Suprapubic skin (tissue), 4 donors: ENCODE measurements around the gene UBXN10. TPM values are rescaled to one million over a fixed set of nuclear protein-coding genes. Genes with fewer than 3 reads are reported as not detected.

Source experiments
- DNase-seq, 2 donors: peaks; one replicate each; pipeline ENCODE4 v3.0.0-alpha.2; 2019; ENCODE audit warnings: low spot score in 2 of 2
- H3K27ac ChIP-seq: fragments of 200-600 bp; sonication (generic); one replicate; pipeline ENCODE4 v1.5.1; 2019
- H3K27me3 ChIP-seq: fragments of 200-600 bp; sonication (generic); one replicate; pipeline ENCODE4 v1.5.1; 2019
- H3K36me3 ChIP-seq: fragments of 200-600 bp; sonication (generic); one replicate; pipeline ENCODE4 v1.5.1; 2019
- H3K4me1 ChIP-seq: fragments of 200-600 bp; sonication (generic); one replicate; pipeline ENCODE4 v1.5.1; 2019
- H3K4me3 ChIP-seq: fragments of 200-600 bp; sonication (generic); one replicate; pipeline ENCODE4 v1.5.1; 2019; ENCODE audit warnings: mild to moderate bottlenecking
- H3K9me3 ChIP-seq: fragments of 200-600 bp; sonication (generic); one replicate; pipeline ENCODE4 v1.5.1; 2019
- CTCF ChIP-seq, 2 donors: fragments of 200-600 bp in 1 of 2; fragments of 450-650 bp in 1 of 2; sonication (generic) in 1 of 2; IDR thresholded peaks; one replicate each; pipeline ENCODE4 v1.5.1; 2016 to 2019; ENCODE audit warnings: antibody characterized with exemption in 2 of 2, mild to moderate bottlenecking in 1 of 2, moderate library complexity in 1 of 2
- EP300 ChIP-seq: sonication (generic); formaldehyde crosslinking; IDR thresholded peaks from one replicate; pipeline ENCODE4 v1.6.1; 2017; ENCODE audit warnings: antibody characterized with exemption
- POLR2A ChIP-seq, 2 donors: fragments of 450-650 bp; IDR thresholded peaks; one replicate each; pipeline ENCODE4 v1.6.1; 2017; ENCODE audit warnings: antibody characterized with exemption in 2 of 2, mild to moderate bottlenecking in 2 of 2, moderate library complexity in 2 of 2
- POLR2AphosphoS5 ChIP-seq, 3 donors: sonication (generic); formaldehyde crosslinking; IDR thresholded peaks; one replicate each; pipeline ENCODE4 v1.6.1; 2017; ENCODE audit warnings: antibody characterized with exemption in 3 of 3
- WGBS: methylation state at CpG from one replicate; pipeline ENCODE4 v1.1.5; 2018; 5-methylcytosine and 5-hydroxymethylcytosine counted together
- total RNA-seq, 4 donors: library from RNA; depleted of rRNA; stranded (reverse); fragments of >200 nt; gene quantifications; one replicate each; pipeline ENCODE4 v1.1.0, GENCODE V29; 2016

The UBXN10 gene
- total RNA-seq, 4 donors from 2014 or later: 0.48 to 1.0 (median 0.68) TPM

- no peaks in the 10 kb centered on the region for H3K36me3 ChIP-seq
- TF ChIP-seq POLR2A (IDR thresholded peaks at IDR 0.05): no peak
- no peak for TF ChIP-seq EP300
Measured at GRCh38 chr1:20179371-20180128, 6.3 kb upstream of the UBXN10 start.

GRCh38 chr1:20180129-20180843 is 5.6 kb upstream of the UBXN10 start:
- 87% methylated on average over 6 of the region's 6 CpGs for WGBS
- no peaks in the 10 kb centered on the region for H3K4me1 ChIP-seq
- TF ChIP-seq EP300: no peak
- TF ChIP-seq POLR2AphosphoS5 (IDR thresholded peaks at IDR 0.05): no peak
- TF ChIP-seq CTCF (IDR thresholded peaks at IDR 0.05): no peak
- no peak for TF ChIP-seq POLR2A (IDR thresholded peaks at IDR 0.05)
- H3K27me3 ChIP-seq: peaks cover 7% of the 10 kb centered on the region
- DNase-seq: no peak
- no peak overlapping the region for H3K4me3 ChIP-seq
- H3K27ac ChIP-seq: no peak overlapping the region
- H3K9me3 ChIP-seq: no peaks in the 10 kb centered on the region
- H3K36me3 ChIP-seq: no peaks in the 10 kb centered on the region

More at GRCh38 chr1:20179371-20180128, 6.3 kb upstream of the UBXN10 start:
- Histone ChIP-seq H3K27ac (no peak overlapping the region), H3K4me1 (no peaks in the 10 kb centered on the region), H3K4me3 (no peak overlapping the region), H3K9me3 (no peaks in the 10 kb centered on the region), H3K27me3 (peaks cover 7% of the 10 kb centered on the region)
- no peak for DNase-seq
- 80% methylated on average over 2 of the region's 2 CpGs for WGBS

GRCh38 chr1:20180844-20181207 is 5.1 kb upstream of the UBXN10 start:
- Histone ChIP-seq H3K27me3 (peaks cover 12% of the 10 kb centered on the region), H3K4me3 (no peak overlapping the region), H3K9me3 (no peaks in the 10 kb centered on the region), H3K27ac (no peak overlapping the region), H3K4me1 (peaks cover 3% of the 10 kb centered on the region), H3K36me3 (no peaks in the 10 kb centered on the region)
- no peak for DNase-seq
- 71% methylated on average over 3 of the region's 3 CpGs for WGBS
- TF ChIP-seq CTCF (IDR thresholded peaks at IDR 0.05): no peak
- no peak for TF ChIP-seq EP300
- no peak for TF ChIP-seq POLR2AphosphoS5 (IDR thresholded peaks at IDR 0.05)
- TF ChIP-seq POLR2A (IDR thresholded peaks at IDR 0.05): no peak

- Histone ChIP-seq H3K27ac (no peak overlapping the region), H3K27me3 (peaks cover 18% of the 10 kb centered on the region), H3K9me3 (no peaks in the 10 kb centered on the region), H3K4me1 (peaks cover 19% of the 10 kb centered on the region), H3K36me3 (no peaks in the 10 kb centered on the region), H3K4me3 (no peak overlapping the region)
- no peak for DNase-seq
- TF ChIP-seq EP300 (no peak), CTCF (IDR thresholded peaks at IDR 0.05) (no peak), POLR2AphosphoS5 (IDR thresholded peaks at IDR 0.05) (no peak), POLR2A (IDR thresholded peaks at IDR 0.05) (no peak)
Measured at GRCh38 chr1:20182415-20182814, 3.5 kb upstream of the UBXN10 start.

- no peak overlapping the region for H3K27ac ChIP-seq
- peaks cover 18% of the 10 kb centered on the region for H3K27me3 ChIP-seq
- WGBS: 89% methylated on average over 10 of the region's 10 CpGs
Measured at GRCh38 chr1:20183035-20183434, 2.9 kb upstream of the UBXN10 start.

More at GRCh38 chr1:20183035-20183434, 2.9 kb upstream of the UBXN10 start:
- H3K9me3 ChIP-seq: no peaks in the 10 kb centered on the region
- no peak for TF ChIP-seq POLR2AphosphoS5 (IDR thresholded peaks at IDR 0.05)
- TF ChIP-seq EP300: no peak
- no peak for TF ChIP-seq CTCF (IDR thresholded peaks at IDR 0.05)
- no peak for TF ChIP-seq POLR2A (IDR thresholded peaks at IDR 0.05)
- peaks cover 24% of the 10 kb centered on the region for H3K4me1 ChIP-seq
- no peak for DNase-seq
- H3K4me3 ChIP-seq: no peak overlapping the region
- no peaks in the 10 kb centered on the region for H3K36me3 ChIP-seq
